SK-N-MC (cell line): ENCODE measurements around the gene DPYD.

Experiments used
- EZH2 ChIP-seq: fragments of 200-600 bp; sonication (generic); IDR thresholded peaks from one replicate; pipeline ENCODE4 v1.6.1; 2017; ENCODE audit warnings: antibody characterized with exemption
- FOXP2 ChIP-seq: optimal IDR thresholded peaks from 2 replicates; pipeline ENCODE3; 2011; ENCODE audit warnings: mild to moderate bottlenecking, moderate library complexity; ENCODE audit not compliant: insufficient read depth; ENCODE audit errors: extremely low read length, control extremely low read depth
- POLR2AphosphoS5 ChIP-seq: IDR thresholded peaks from 2 replicates; pipeline ENCODE4 v1.6.1; 2012; ENCODE audit warnings: mild to moderate bottlenecking, low read depth, low read length, borderline replicate concordance

GRCh38 chr1:97502360-97502759, 418.5 kb downstream of the DPYD start:
- TF ChIP-seq EZH2 (no peak), POLR2AphosphoS5 (no peak), FOXP2 (no peak)
